OCI-LY1 (cell line): ENCODE results near the gene GALNT18.

Experiments used
- H2AFZ ChIP-seq: fragments of 200-600 bp; sonication (generic), shearing (Covaris generic); 2 replicates; pipeline ENCODE4 v1.6.0; 2014; ENCODE audit warnings: antibody characterized with exemption, mild to moderate bottlenecking, low read length
- H3F3A ChIP-seq: fragments of 200-600 bp; sonication (generic), shearing (Covaris generic); 2 replicates; pipeline ENCODE4 v1.6.0; 2014; ENCODE audit warnings: mild to moderate bottlenecking, antibody characterized with exemption, low read length, moderate library complexity; ENCODE audit not compliant: insufficient read depth
- H3K27ac ChIP-seq: fragments of 200-600 bp; sonication (generic); 2 replicates; pipeline ENCODE4 v1.5.1; 2014; ENCODE audit warnings: low read length, mixed run types, mild to moderate bottlenecking, low read depth; ENCODE audit not compliant: poor library complexity, severe bottlenecking
- H3K27me3 ChIP-seq: fragments of 200-600 bp; sonication (generic); 2 replicates; pipeline ENCODE4 v1.6.0; 2014; ENCODE audit warnings: antibody characterized with exemption, mild to moderate bottlenecking, low read length, moderate library complexity; ENCODE audit not compliant: insufficient read depth
- H3K36me3 ChIP-seq: fragments of 200-600 bp; sonication (generic); 2 replicates; pipeline ENCODE4 v1.6.1; 2014; ENCODE audit warnings: mild to moderate bottlenecking, antibody characterized with exemption, low read length, moderate library complexity, mixed read lengths; ENCODE audit not compliant: insufficient read depth
- H3K4me1 ChIP-seq: fragments of 200-600 bp; sonication (generic); 2 replicates; pipeline ENCODE4 v1.5.1; 2014; ENCODE audit warnings: mild to moderate bottlenecking, low read length, moderate library complexity; ENCODE audit not compliant: insufficient read depth, severe bottlenecking
- H3K4me2 ChIP-seq: fragments of 200-600 bp; sonication (generic), shearing (Covaris generic); 2 replicates; pipeline ENCODE4 v1.6.1; 2014; ENCODE audit warnings: low read length
- H3K4me3 ChIP-seq: fragments of 200-600 bp; sonication (generic); 2 replicates; pipeline ENCODE4 v1.5.1; 2014; ENCODE audit warnings: low read length, low read depth, mild to moderate bottlenecking, mixed read lengths; ENCODE audit not compliant: poor library complexity, severe bottlenecking
- H3K79me2 ChIP-seq: fragments of 200-600 bp; shearing (Covaris generic); 2 replicates; pipeline ENCODE4 v1.6.1; 2016; ENCODE audit warnings: mixed run types, low read length, mixed read lengths; ENCODE audit not compliant: insufficient read depth
- H3K9ac ChIP-seq: fragments of 200-600 bp; sonication (generic), shearing (Covaris generic); 2 replicates; pipeline ENCODE4 v1.6.1; 2014; ENCODE audit warnings: mild to moderate bottlenecking, low read length, mixed read lengths
- H3K9me2 ChIP-seq: fragments of 200-600 bp; sonication (generic), shearing (Covaris generic); 2 replicates; pipeline ENCODE4 v1.6.1; 2014; ENCODE audit warnings: low read depth, mild to moderate bottlenecking, low read length, mixed read lengths
- H3K9me3 ChIP-seq: fragments of 200-600 bp; shearing (Covaris generic); 2 replicates; pipeline ENCODE4 v1.6.1; 2014; ENCODE audit warnings: low read length, mixed read lengths
- H4K20me1 ChIP-seq: fragments of 200-600 bp; sonication (generic), shearing (Covaris generic); 2 replicates; pipeline ENCODE4 v1.6.0; 2016; ENCODE audit warnings: mild to moderate bottlenecking, low read length; ENCODE audit not compliant: insufficient read depth
- EZH2 ChIP-seq: fragments of 200-600 bp; sonication (generic), shearing (Covaris generic); IDR thresholded peaks from 2 replicates; pipeline ENCODE4 v1.8.0; 2017; ENCODE audit warnings: borderline replicate concordance, mixed run types, mild to moderate bottlenecking, antibody characterized with exemption, low read length, moderate library complexity, mixed read lengths
- TF ChIP-seq, protein P1 (sequence below): fragments of 200-600 bp; sonication (generic), shearing (Covaris generic); IDR thresholded peaks from 2 replicates; pipeline ENCODE4 v1.5.1; 2017; ENCODE audit warnings: mild to moderate bottlenecking, antibody characterized with exemption, low read length, moderate library complexity, mixed read lengths

The GALNT18 gene

GRCh38 chr11:11349870-11350337 lies 271.9 kb downstream of the GALNT18 start:
- H3K9ac ChIP-seq = no peak overlapping the region
- H3K9me2 ChIP-seq = no peaks in the 10 kb centered on the region
- H3K9me3 ChIP-seq = no peaks in the 10 kb centered on the region
- no peaks in the 10 kb centered on the region for H3F3A ChIP-seq
- no peaks in the 10 kb centered on the region for H3K4me1 ChIP-seq
- no peak overlapping the region for H3K27ac ChIP-seq
- no peak for TF ChIP-seq EZH2
- TF ChIP-seq, protein P1, sequence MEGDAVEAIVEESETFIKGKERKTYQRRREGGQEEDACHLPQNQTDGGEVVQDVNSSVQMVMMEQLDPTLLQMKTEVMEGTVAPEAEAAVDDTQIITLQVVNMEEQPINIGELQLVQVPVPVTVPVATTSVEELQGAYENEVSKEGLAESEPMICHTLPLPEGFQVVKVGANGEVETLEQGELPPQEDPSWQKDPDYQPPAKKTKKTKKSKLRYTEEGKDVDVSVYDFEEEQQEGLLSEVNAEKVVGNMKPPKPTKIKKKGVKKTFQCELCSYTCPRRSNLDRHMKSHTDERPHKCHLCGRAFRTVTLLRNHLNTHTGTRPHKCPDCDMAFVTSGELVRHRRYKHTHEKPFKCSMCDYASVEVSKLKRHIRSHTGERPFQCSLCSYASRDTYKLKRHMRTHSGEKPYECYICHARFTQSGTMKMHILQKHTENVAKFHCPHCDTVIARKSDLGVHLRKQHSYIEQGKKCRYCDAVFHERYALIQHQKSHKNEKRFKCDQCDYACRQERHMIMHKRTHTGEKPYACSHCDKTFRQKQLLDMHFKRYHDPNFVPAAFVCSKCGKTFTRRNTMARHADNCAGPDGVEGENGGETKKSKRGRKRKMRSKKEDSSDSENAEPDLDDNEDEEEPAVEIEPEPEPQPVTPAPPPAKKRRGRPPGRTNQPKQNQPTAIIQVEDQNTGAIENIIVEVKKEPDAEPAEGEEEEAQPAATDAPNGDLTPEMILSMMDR = no peak
- H3K4me2 ChIP-seq = no peak overlapping the region
- no peaks in the 10 kb centered on the region for H3K79me2 ChIP-seq
- no peak overlapping the region for H3K4me3 ChIP-seq
- H3K36me3 ChIP-seq = no peaks in the 10 kb centered on the region
- no peak overlapping the region for H2AFZ ChIP-seq
- H3K27me3 ChIP-seq = no peaks in the 10 kb centered on the region
- H4K20me1 ChIP-seq = no peaks in the 10 kb centered on the region

DNA sequence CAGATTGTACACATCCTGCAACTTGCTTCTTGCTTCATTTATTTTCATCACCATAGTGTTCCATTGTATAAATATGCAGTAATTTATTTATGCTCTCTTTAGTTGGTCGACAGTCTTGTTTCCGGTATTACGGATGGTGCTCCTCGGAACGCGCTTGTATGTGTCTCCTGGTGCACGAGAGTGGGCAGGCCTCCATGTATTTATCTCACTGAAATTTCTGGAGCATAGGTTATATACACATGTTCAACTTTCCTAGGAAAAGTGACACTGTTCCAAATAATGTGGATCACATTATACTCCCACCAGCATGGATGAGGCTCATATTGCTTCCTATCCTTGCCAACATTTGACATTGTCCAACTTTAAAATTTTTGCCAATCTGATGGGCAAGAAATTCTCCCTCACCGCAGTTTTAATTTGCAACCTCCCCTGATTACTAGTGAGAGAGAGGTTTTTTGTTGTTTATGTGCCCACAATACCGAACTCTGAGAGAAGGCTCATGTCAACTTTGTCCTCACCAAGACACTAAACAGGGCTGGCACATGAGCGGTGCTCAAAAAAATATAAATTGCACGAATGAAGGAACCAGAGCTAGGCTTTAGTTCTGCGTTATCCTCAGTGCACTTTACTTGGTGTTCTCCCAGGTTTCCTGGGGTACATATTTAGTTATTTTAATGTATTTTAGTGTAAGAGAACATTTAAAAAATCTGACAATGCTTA lies 272.5 kb downstream of the GALNT18 start:
- Histone ChIP-seq H3K4me2 (no peak overlapping the region), H2AFZ (no peak overlapping the region), H4K20me1 (no peaks in the 10 kb centered on the region), H3K27me3 (no peaks in the 10 kb centered on the region), H3K9me3 (no peaks in the 10 kb centered on the region), H3K9ac (no peak overlapping the region), H3K79me2 (no peaks in the 10 kb centered on the region), H3K27ac (no peak overlapping the region), H3K9me2 (no peaks in the 10 kb centered on the region), H3K36me3 (no peaks in the 10 kb centered on the region), H3F3A (no peaks in the 10 kb centered on the region), H3K4me1 (no peaks in the 10 kb centered on the region), H3K4me3 (no peak overlapping the region)
- no peak for TF ChIP-seq EZH2
- TF ChIP-seq, protein P1 = no peak

DNA sequence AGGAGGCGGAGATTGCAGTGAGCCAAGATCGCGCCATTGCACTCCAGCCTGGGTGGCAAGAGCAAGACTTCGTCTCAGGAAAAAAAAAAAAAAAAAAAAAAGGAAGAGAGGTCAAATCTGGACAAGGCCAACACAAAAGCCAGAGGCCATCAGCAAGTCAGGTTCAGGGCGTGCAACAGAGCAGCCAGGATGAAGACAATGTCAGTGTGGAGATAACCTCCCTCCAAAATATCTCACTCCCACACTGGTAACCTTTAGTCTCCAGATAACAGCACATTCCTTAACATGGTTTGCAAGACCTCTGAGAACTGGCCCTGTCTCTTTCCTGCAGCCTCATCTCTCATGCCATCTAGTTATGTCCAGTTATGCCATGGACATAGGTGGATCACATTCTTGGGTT lies 273.5 kb downstream of the GALNT18 start:
- Histone ChIP-seq H3K27me3 (no peaks in the 10 kb centered on the region), H3K4me2 (no peak overlapping the region), H3K79me2 (no peaks in the 10 kb centered on the region), H3K9me3 (no peaks in the 10 kb centered on the region), H3K4me3 (no peak overlapping the region), H3K36me3 (no peaks in the 10 kb centered on the region), H3K4me1 (no peaks in the 10 kb centered on the region), H4K20me1 (no peaks in the 10 kb centered on the region), H2AFZ (no peak overlapping the region), H3K27ac (no peak overlapping the region), H3K9ac (no peak overlapping the region), H3F3A (no peaks in the 10 kb centered on the region), H3K9me2 (no peaks in the 10 kb centered on the region)
- no peak for TF ChIP-seq EZH2
- TF ChIP-seq, protein P1 = no peak
